Measurements from ENCODE around the gene MARCHF3. TPM values are rescaled to one million over a fixed set of nuclear protein-coding genes. Genes with fewer than 3 reads are reported as not detected.

MARCHF3 gene
- total and polyA plus RNA-seq, 2 donors from 2014 or later: 1.5 to 8.0 TPM

DNA sequence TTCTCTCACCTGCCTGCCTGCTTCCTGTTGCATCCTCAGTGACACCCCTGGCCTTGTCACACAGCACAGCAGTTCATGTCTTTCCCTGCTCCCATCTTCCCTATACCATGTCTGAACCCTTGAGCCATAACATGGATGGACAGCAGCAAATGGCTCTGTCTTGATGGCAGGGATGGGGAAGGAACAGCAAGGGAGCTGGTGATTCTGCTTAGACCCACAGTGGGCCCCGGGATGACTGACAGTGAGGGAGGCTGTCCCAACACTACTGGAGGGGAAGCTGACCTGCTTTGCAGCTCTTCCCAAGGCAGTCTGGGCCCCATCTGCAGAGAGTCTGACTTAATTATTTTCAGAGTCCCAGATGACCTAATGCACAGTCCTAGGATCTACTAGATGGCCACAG, 48.2 kb downstream of the MARCHF3 start:
- H3K4me1 ChIP-seq (ENCODE audit: control insufficient read depth in 2 of 3, insufficient read depth in 2 of 3, low read depth in 1 of 3, low read length in 3 of 3): no peaks in the 10 kb centered on the region
- DNase-seq (no peak), FAIRE-seq (no peak)
- H3K27ac ChIP-seq (ENCODE audit: low read depth in 2 of 2, low read length in 2 of 2): no peak overlapping the region
- no peaks in the 10 kb centered on the region for H3K27me3 ChIP-seq (ENCODE audit: control insufficient read depth, insufficient read depth, low read length)
- no peak for TF ChIP-seq CTCF (IDR thresholded peaks at IDR 0.05; ENCODE audit: borderline replicate concordance, extremely low read depth, insufficient read depth)
- intact Hi-C loops (cut with DNase I): no loop called here
- no peak overlapping the region for H3K9ac ChIP-seq (ENCODE audit: low read length in 3 of 3)
- H3K4me3 ChIP-seq (ENCODE audit: low read length in 3 of 3): no peak overlapping the region
- H3K9me3 ChIP-seq (ENCODE audit: control insufficient read depth in 2 of 3, insufficient read depth in 1 of 3, low read length in 3 of 3): no peaks in the 10 kb centered on the region
- no peaks in the 10 kb centered on the region for H3K36me3 ChIP-seq (ENCODE audit: control insufficient read depth in 2 of 3, insufficient read depth in 3 of 3, low read length in 3 of 3)

- no peak for DNase-seq
- no peaks in the 10 kb centered on the region for H3K27me3 ChIP-seq (ENCODE audit: control insufficient read depth, insufficient read depth, low read length)
- no peak for TF ChIP-seq CTCF (IDR thresholded peaks at IDR 0.05; ENCODE audit: borderline replicate concordance, extremely low read depth, insufficient read depth)
- no peaks in the 10 kb centered on the region for H3K36me3 ChIP-seq (ENCODE audit: control insufficient read depth in 2 of 3, insufficient read depth in 3 of 3, low read length in 3 of 3)
- intact Hi-C loops (cut with DNase I): no loop called here
- no peak for FAIRE-seq
- H3K9ac ChIP-seq (ENCODE audit: low read length in 3 of 3): no peak overlapping the region
- no peaks in the 10 kb centered on the region for H3K9me3 ChIP-seq (ENCODE audit: control insufficient read depth in 2 of 3, insufficient read depth in 1 of 3, low read length in 3 of 3)
- no peak overlapping the region for H3K27ac ChIP-seq (ENCODE audit: low read depth in 2 of 2, low read length in 2 of 2)
- no peak overlapping the region for H3K4me3 ChIP-seq (ENCODE audit: low read length in 3 of 3)
- no peaks in the 10 kb centered on the region for H3K4me1 ChIP-seq (ENCODE audit: control insufficient read depth in 2 of 3, insufficient read depth in 2 of 3, low read depth in 1 of 3, low read length in 3 of 3)
Measured at GRCh38 chr5:126981701-126982100, 48.7 kb downstream of the MARCHF3 start.

- TF ChIP-seq CTCF (IDR thresholded peaks at IDR 0.05; ENCODE audit: borderline replicate concordance, extremely low read depth, insufficient read depth): no peak
- Histone ChIP-seq H3K27ac (ENCODE audit: low read depth in 2 of 2, low read length in 2 of 2) (no peak overlapping the region), H3K9me3 (ENCODE audit: control insufficient read depth in 2 of 3, insufficient read depth in 1 of 3, low read length in 3 of 3) (no peaks in the 10 kb centered on the region), H3K4me1 (ENCODE audit: control insufficient read depth in 2 of 3, insufficient read depth in 2 of 3, low read depth in 1 of 3, low read length in 3 of 3) (no peaks in the 10 kb centered on the region), H3K9ac (ENCODE audit: low read length in 3 of 3) (no peak overlapping the region), H3K27me3 (ENCODE audit: control insufficient read depth, insufficient read depth, low read length) (no peaks in the 10 kb centered on the region), H3K4me3 (ENCODE audit: low read length in 3 of 3) (no peak overlapping the region), H3K36me3 (ENCODE audit: control insufficient read depth in 2 of 3, insufficient read depth in 3 of 3, low read length in 3 of 3) (no peaks in the 10 kb centered on the region)
- FAIRE-seq (no peak), DNase-seq (no peak)
- intact Hi-C loops (cut with DNase I): no loop called here
Measured at GRCh38 chr5:126981222-126981621, 49.1 kb downstream of the MARCHF3 start.

DNA sequence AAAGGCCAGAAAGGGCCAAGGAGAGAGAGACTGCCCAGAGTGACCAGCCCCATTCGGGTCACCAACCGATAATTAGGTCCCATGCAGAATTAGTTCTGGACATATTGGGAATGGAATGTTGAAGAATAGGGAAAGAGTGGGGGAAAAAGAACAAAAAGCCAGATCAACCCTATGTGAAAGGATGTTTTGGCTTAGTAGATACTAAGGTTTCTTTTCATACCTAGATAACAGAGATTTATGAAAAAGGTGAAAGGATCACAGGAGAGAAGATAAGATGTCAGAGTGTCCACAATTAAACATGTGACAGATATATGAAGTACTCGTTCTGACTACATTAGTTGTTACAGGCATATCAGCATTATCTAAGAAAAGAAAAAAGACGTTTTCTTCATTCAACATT, 52.1 kb downstream of the MARCHF3 start:
- Histone ChIP-seq H3K27ac (ENCODE audit: low read depth in 2 of 2, low read length in 2 of 2) (no peak overlapping the region), H3K27me3 (ENCODE audit: control insufficient read depth, insufficient read depth, low read length) (no peaks in the 10 kb centered on the region), H3K9ac (ENCODE audit: low read length in 3 of 3) (no peak overlapping the region), H3K36me3 (ENCODE audit: control insufficient read depth in 2 of 3, insufficient read depth in 3 of 3, low read length in 3 of 3) (no peaks in the 10 kb centered on the region), H3K4me3 (ENCODE audit: low read length in 3 of 3) (no peak overlapping the region), H3K4me1 (ENCODE audit: control insufficient read depth in 2 of 3, insufficient read depth in 2 of 3, low read depth in 1 of 3, low read length in 3 of 3) (no peaks in the 10 kb centered on the region), H3K9me3 (ENCODE audit: control insufficient read depth in 2 of 3, insufficient read depth in 1 of 3, low read length in 3 of 3) (no peaks in the 10 kb centered on the region)
- intact Hi-C loops (cut with DNase I): no loop called here
- DNase-seq: no peak
- TF ChIP-seq CTCF (IDR thresholded peaks at IDR 0.05; ENCODE audit: borderline replicate concordance, extremely low read depth, insufficient read depth): no peak
- no peak for FAIRE-seq
